Immature natural killer cell (primary cell): ENCODE results near the gene AMPD1. TPM values are rescaled to one million over a fixed set of nuclear protein-coding genes. Genes with fewer than 3 reads are reported as not detected.

ENCODE experiments used
- DNase-seq, 3 donors: peaks; one replicate each; pipeline ENCODE4 v3.0.0; 2022; ENCODE audit warnings: mixed read lengths in 1 of 3
- H3K27ac Mint-ChIP-seq, 6 donors: one replicate each; pipeline ENCODE4 v1.8.0; 2020; ENCODE audit warnings: mixed read lengths in 6 of 6, mild to moderate bottlenecking in 5 of 6, inconsistent platforms in 4 of 6, moderate library complexity in 3 of 6
- H3K27me3 Mint-ChIP-seq, 3 donors: one replicate each; pipeline ENCODE4 v1.8.0; 2020 to 2021; ENCODE audit warnings: low read depth in 3 of 3, mild to moderate bottlenecking in 3 of 3, mixed read lengths in 3 of 3, moderate library complexity in 3 of 3, inconsistent platforms in 1 of 3
- H3K36me3 Mint-ChIP-seq, 3 donors: one replicate each; pipeline ENCODE4 v1.8.0; 2020; ENCODE audit warnings: mixed read lengths in 3 of 3, inconsistent platforms in 2 of 3, mild to moderate bottlenecking in 2 of 3
- H3K4me1 Mint-ChIP-seq, 2 donors: one replicate each; pipeline ENCODE4 v1.8.0; 2020; ENCODE audit warnings: inconsistent platforms in 2 of 2, mild to moderate bottlenecking in 2 of 2, mixed read lengths in 2 of 2, moderate library complexity in 1 of 2
- H3K4me3 Mint-ChIP-seq, 5 donors: one replicate each; pipeline ENCODE4 v1.8.0; 2020; ENCODE audit warnings: mild to moderate bottlenecking in 5 of 5, mixed read lengths in 5 of 5, inconsistent platforms in 3 of 5, moderate library complexity in 3 of 5
- H3K9me3 Mint-ChIP-seq, 6 donors: one replicate each; pipeline ENCODE4 v1.8.0; 2020; ENCODE audit warnings: mild to moderate bottlenecking in 6 of 6, mixed read lengths in 6 of 6, inconsistent platforms in 4 of 6, moderate library complexity in 3 of 6
- polyA plus RNA-seq, 3 donors: library from polyadenylated mRNA; unstranded; fragments of 300-500 nt; fragmentation: Illumina TruSeq; gene quantifications; one replicate each; pipeline ENCODE4 v1.2.3, GENCODE V29; 2021

Gene AMPD1
- polyA plus RNA-seq, 3 donors from 2014 or later, result not detected

DNA sequence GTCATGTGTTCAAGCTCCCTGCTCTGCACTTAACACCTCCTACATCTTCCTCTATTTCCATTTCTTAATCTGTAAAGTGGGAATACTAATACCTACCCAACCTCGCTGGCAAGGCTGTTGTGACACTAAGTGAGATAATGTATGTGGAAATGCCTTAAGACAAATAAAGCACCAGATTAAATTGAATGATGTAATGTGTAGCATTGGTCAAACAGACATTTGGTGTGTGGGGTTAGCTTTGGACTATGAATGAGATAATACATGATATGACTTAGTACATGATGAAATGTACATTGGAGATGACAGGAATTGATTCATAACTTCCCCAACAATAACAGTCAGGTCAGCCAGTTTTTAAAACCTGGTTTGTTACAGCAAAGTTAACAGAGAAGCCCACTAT is 5.2 kb downstream of the AMPD1 start:
- H3K27me3 Mint-ChIP-seq, result peaks cover 2 to 12% (median 3%) of the 10 kb centered on the region in 3 donors
- H3K36me3 Mint-ChIP-seq, result no peaks in the 10 kb centered on the region
- no peaks in the 10 kb centered on the region for H3K9me3 Mint-ChIP-seq
- no peak overlapping the region for H3K4me3 Mint-ChIP-seq
- no peak for DNase-seq
- H3K4me1 Mint-ChIP-seq, result no peaks in the 10 kb centered on the region
- H3K27ac Mint-ChIP-seq, result no peak overlapping the region

DNA sequence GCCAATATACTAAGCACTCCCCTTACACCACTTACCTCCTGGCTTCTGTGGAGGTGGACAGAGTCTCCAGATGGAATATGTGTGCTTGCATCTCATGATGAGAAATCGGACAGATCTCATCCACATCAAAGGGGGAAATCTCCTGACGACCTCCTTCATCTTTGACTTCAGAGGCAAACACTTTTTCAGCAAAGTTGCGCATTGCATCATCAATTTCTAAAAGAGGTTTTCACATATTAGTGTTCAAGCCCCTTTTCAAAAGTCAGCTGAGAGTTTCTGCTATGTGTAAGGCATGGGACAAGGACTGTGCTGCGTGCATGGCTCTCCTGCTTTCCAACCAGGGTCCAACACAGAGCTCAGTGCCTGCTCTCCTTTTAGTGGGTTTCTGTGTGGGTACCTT is 6.8 kb downstream of the AMPD1 start:
- DNase-seq, result no peak
- Mint-ChIP-seq H3K4me1 (no peaks in the 10 kb centered on the region), H3K36me3 (no peaks in the 10 kb centered on the region), H3K9me3 (no peaks in the 10 kb centered on the region), H3K27ac (no peak overlapping the region), H3K27me3 (peaks cover 3 to 12% (median 3%) of the 10 kb centered on the region in 3 donors), H3K4me3 (no peak overlapping the region)

DNA sequence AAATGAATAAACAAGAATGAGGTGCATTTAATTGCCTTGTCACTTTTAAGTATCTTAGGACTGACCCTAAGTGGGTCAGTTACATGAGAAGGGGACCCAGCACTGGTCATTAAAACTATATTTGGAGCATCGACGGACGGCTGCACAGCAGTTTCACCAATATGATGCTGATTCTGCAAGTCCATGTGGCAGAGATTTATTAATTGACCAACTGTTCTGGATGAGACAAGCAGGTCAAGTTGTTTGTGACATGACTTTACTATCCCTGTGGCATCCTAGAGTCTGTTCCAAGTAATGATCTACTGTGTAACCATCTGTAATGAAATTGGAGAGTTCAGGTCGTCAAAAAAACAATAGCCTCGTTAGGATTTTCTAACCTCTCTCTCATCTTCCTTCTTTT is 9.5 kb downstream of the AMPD1 start:
- Mint-ChIP-seq H3K9me3 (no peaks in the 10 kb centered on the region), H3K4me3 (no peak overlapping the region), H3K36me3 (no peaks in the 10 kb centered on the region), H3K27ac (no peak overlapping the region), H3K4me1 (no peaks in the 10 kb centered on the region), H3K27me3 (peaks cover 3 to 15% (median 3%) of the 10 kb centered on the region in 3 donors)
- DNase-seq, result no peak

DNA sequence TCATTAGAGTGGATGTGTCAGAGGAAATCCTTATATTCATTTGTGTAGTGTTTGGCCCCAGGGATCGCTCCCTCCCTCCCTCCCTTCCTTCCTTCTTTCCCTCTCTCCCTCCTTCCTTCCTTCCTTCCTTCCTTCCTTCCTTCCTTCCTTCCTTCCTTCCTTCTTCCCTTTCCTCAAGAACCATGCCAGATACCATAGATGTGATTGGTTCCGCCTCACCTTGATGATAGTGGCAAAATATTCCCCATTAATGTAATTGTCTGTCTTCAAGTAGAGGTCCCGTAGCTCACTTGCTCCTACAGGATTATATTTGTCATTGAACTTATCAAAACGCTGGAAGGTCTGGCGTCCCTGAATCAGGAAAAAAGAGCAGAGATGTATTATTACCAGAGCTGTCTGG is 17.7 kb downstream of the AMPD1 start:
- Mint-ChIP-seq H3K4me1 (no peaks in the 10 kb centered on the region), H3K36me3 (no peaks in the 10 kb centered on the region), H3K27me3 (peaks cover 6 to 13% (median 9%) of the 10 kb centered on the region in 3 donors), H3K4me3 (no peak overlapping the region), H3K9me3 (no peaks in the 10 kb centered on the region), H3K27ac (no peak overlapping the region)
- no peak for DNase-seq

DNA sequence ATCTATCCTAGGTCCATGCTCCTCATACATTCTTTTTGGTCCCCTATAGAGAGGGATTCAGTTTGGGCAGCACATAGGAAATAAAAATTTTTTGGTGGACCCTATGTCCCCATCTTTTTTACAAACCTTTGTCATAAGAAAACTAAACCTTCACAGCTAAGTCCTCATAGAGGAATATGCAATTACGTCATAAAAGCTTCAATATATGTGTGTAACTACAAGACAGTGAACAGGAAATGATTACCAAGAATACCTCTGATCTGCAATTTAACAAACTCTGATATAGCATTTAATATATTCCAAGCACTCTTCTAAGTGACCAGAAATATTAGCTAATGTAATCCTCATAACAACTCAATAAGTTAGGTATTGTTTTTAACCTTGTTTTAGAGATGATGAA is 19.2 kb downstream of the AMPD1 start:
- Mint-ChIP-seq H3K4me1 (no peaks in the 10 kb centered on the region), H3K9me3 (no peaks in the 10 kb centered on the region), H3K27me3 (peaks cover 6 to 10% (median 9%) of the 10 kb centered on the region in 3 donors), H3K27ac (no peak overlapping the region), H3K36me3 (no peaks in the 10 kb centered on the region), H3K4me3 (no peak overlapping the region)
- no peak for DNase-seq

DNA sequence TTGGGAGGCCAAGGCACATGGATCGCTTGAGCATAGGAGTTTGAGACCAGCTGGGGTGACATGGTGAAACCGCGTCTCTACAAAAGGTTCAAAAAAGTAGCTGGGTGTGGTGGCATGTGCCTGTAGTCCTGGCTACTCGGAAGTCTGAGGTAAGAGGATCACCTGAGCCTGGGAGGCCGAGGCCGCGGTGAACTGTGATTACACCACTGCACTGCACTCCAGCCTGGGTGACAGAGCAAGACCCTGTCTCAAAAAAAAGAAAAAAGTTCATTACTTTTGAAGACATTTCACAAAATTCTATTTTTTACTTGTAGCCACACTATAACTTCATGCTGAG is 23.4 kb downstream of the AMPD1 start:
- Mint-ChIP-seq H3K27ac (no peak overlapping the region), H3K4me3 (no peak overlapping the region), H3K4me1 (peaks cover 11% of the 10 kb centered on the region in 2 donors), H3K27me3 (peaks cover 0 to 9% (median 8%) of the 10 kb centered on the region in 3 donors), H3K36me3 (no peaks in the 10 kb centered on the region), H3K9me3 (no peaks in the 10 kb centered on the region)
- DNase-seq, result no peak

DNA sequence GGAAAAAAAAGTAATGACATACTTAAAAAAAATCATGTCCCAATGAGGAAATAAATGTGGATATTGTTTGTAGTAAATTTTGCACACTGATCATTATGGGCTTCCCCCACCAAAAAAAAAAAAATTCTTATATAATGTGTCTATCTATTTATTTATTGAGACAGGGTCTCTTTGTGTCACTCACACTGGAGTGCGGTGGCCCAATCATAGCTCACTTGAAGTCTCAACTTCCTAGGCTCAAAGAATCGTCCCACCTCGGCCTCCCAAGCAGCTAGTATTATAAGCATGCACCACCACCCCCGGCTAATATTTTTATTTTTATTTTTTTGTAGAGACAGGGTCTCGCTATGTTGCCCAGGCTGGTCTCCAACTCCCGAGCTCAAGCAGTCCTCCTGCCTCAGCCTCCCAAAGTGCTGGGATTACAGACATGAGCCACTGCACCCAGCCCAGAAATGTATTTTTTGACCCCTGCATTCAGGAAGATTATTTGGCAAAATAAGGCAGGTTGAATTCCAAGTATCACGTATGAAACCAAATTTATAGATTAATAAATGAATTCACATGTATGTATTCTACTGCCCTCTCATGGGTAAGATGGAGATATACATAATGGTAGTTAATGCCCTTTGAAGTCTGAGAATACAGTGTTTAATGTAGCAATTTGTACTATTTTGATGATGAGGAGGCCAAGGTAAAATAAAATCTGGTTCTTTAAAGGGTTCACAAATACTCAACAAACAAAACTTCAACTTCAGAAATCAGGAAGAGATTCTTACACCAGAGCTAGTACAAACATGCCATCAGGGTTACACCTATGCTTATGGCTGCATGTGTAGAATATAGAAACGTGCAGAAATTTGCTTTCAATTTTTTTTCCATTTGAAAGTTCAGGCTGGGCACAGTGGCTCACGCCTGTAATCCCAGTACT is 24.1 kb downstream of the AMPD1 start:
- Mint-ChIP-seq H3K9me3 (no peaks in the 10 kb centered on the region), H3K27ac (no peak overlapping the region), H3K27me3 (peaks cover 0 to 9% (median 9%) of the 10 kb centered on the region in 3 donors), H3K36me3 (no peaks in the 10 kb centered on the region), H3K4me1 (peaks cover 11% of the 10 kb centered on the region in 2 donors), H3K4me3 (peak overlapping the region in 2 of 5 donors; percentile 15 to 22)
- peak in 1 of 3 donors; percentile 2 for DNase-seq

DNA sequence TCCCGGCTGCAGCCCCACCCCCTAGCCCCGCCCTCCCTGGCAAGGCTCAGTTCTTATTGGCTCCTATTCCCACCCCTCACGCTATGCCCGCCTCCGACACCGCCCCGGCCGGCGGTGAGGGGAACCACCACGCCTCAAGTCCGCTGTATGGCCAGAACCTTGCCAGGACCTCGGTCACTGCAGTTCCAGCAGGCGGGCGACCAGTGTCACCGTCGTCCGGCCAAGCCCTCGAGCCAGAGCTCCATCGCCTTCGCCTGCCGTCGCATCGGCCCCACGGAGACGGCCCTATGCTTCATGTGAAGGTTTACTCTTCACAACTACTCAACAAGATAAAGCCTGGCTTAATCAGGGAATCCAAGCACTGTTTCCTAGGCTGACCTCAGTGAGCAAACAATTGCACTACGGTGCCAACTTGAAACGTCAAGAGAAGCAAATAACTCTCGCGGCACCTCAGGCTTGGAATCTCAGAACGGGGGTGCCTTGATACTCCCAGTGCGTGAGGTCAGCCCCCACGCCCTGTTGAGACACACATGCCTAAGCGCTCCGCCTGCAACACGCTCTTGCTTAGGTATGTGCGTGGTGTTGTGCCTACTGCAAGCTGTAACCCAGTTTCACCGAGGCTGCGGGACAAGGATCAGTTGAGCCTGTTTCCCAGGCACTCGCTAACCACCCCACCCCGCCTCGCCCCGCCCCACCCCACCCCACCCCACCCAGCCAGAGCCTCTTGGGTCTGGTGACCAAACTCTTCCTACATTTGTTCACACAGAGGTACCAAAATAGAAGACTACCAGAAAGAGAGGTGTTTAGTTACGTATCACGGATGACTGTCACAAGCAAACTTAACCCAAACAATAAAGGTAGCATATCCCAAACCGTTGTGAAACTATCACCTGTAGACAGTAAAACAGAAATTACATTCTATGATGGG is 25.0 kb downstream of the AMPD1 start:
- H3K27ac Mint-ChIP-seq, result peak overlapping the region in 4 of 6 donors; percentile 60 to 83 (median 76)
- peak; percentile 79 to 81 (median 81) for DNase-seq
- H3K36me3 Mint-ChIP-seq, result no peaks in the 10 kb centered on the region
- no peaks in the 10 kb centered on the region for H3K9me3 Mint-ChIP-seq
- H3K4me3 Mint-ChIP-seq, result peak overlapping the region; percentile 90 to 98 (median 93)
- peaks cover 0 to 9% (median 9%) of the 10 kb centered on the region in 3 donors for H3K27me3 Mint-ChIP-seq
- peaks cover 11% of the 10 kb centered on the region in 2 donors for H3K4me1 Mint-ChIP-seq

DNA sequence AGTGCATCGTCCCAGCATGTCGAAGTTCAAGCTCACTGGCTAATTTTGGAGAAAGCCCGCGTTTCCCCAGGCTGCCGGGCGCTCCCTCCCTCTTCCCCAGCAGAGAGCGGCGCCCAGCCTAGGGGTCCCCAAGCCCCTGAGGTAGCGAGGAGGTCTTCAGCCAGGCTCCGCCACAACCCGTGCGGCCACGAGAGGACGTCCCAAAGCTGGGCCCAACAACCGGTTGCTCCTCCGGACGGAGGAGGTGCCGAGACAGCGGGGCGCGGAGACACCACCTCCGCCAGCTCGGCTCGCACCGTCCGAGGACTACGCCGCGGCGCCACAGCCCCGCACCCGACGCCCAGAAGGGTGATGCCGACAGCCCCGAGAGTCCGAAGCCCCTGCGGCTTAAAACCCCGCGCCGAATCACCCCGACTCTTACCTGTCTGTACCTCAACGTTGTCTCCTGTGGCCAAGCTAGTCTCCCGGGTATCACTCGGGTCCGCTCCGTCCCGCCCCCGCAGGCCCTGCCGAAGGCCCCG is 25.7 kb downstream of the AMPD1 start, which contains the start of gene DENND2C:
Gene DENND2C, minus strand, starts transcription at position 488 of the 521 bp plus-strand sequence. CDS start 44,065 bp downstream, outside the sequence.
- Mint-ChIP-seq H3K4me3 (peak within 1 kb of the TSS; percentile 90 to 98 (median 93)), H3K4me1 (peaks cover 11% of the 10 kb centered on the region in 2 donors), H3K9me3 (no peaks in the 10 kb centered on the region), H3K27ac (peak within 1 kb of the TSS in 4 of 6 donors; percentile 60 to 83 (median 76)), H3K36me3 (no peaks in the 10 kb centered on the region), H3K27me3 (peaks cover 0 to 9% (median 7%) of the 10 kb centered on the region in 3 donors)
- no peak for DNase-seq

DNA sequence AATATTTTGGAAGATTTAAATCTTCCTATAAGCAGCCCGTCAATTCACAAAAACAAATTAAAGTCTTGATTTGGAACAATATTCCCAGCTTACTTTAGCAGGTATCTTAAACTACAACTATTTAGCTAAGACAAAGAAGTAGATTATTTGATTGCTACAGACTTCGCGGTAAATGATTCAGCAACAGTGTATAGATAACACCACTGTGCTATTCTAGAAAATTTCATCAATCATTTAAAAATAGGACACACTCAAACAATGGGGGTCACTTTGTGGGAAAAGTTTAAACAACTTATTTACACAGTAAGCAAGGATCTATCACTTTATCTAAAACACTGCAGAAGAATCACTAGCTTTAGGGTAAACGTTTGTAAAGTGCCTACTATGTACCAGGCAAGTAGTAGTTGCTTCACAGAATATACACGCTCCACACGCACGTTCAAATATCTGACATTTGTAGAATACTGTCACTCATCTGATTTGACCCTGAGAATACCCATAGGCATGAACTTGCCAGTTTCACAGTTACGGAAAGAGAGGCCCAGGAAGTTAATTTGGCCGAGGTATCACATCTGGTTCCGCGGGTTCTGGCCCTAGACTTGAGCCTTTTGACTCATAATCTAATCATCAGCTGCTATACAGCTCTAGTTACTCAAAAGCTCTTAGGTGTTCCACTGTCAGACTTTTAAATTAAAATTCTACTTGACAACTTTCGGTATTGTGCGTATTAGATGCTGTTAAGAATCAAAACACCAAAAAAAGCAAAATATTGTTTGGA is 26.4 kb downstream of the AMPD1 start:
- DNase-seq, result no peak
- Mint-ChIP-seq H3K27me3 (peaks cover under 1 to 9% (median 7%) of the 10 kb centered on the region in 3 donors), H3K36me3 (no peaks in the 10 kb centered on the region), H3K9me3 (no peaks in the 10 kb centered on the region), H3K27ac (peak overlapping the region in 3 of 6 donors; percentile 9 to 75 (median 33)), H3K4me1 (peaks cover 11% of the 10 kb centered on the region in 2 donors), H3K4me3 (peak overlapping the region; percentile 90 to 98 (median 93))

DNA sequence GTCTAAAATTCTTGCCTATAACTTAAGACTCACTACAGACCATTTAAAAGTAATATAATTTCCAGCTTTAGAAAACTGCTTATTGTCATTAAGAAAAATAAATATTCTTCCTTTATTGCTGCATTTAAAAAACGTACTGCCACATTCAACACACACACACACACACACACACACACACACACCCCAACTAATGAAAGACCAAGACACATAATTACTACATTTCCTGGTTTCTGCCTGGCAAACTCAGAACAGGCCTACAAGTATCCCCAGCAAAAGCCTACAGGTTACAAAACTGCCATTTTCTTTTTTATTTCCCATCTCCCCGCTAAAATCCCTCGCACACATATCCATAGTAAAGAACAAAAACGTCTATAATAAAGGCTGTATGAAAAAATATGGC is 27.0 kb downstream of the AMPD1 start:
- Mint-ChIP-seq H3K36me3 (no peaks in the 10 kb centered on the region), H3K27ac (peak overlapping the region in 1 of 6 donors; percentile 11), H3K9me3 (no peaks in the 10 kb centered on the region)

DNA sequence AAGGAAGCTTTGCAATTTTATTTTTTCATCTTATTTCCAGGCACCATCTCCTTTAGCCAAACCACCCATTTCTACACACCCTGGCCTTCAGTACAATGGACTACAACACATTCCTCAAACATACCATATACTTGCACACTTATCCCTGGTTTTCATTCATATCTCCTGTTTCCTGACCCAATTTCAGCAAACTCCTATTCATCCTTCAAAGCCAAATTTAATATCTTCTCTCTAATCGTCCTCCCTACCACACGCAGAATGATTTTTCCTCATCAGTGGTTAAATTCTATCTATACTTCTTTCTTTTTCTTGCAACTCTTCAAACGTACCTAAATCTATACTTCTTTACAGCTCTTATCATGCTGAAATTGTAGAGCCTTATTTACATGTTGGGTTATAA is 28.4 kb downstream of the AMPD1 start:
- Mint-ChIP-seq H3K36me3 (no peaks in the 10 kb centered on the region), H3K27ac (no peak overlapping the region), H3K4me1 (peaks cover 11% of the 10 kb centered on the region in 2 donors), H3K27me3 (peaks cover 2 to 7% (median 7%) of the 10 kb centered on the region in 3 donors), H3K9me3 (no peaks in the 10 kb centered on the region), H3K4me3 (no peak overlapping the region)
- no peak for DNase-seq

More for the DNA sequence above, 27.0 kb downstream of the AMPD1 start:
- H3K27me3 Mint-ChIP-seq, result peaks cover 2 to 8% (median 7%) of the 10 kb centered on the region in 3 donors
- peak overlapping the region in 3 of 5 donors; percentile 1 to 22 (median 15) for H3K4me3 Mint-ChIP-seq
- no peak for DNase-seq
- H3K4me1 Mint-ChIP-seq, result peaks cover 11% of the 10 kb centered on the region in 2 donors

DNA sequence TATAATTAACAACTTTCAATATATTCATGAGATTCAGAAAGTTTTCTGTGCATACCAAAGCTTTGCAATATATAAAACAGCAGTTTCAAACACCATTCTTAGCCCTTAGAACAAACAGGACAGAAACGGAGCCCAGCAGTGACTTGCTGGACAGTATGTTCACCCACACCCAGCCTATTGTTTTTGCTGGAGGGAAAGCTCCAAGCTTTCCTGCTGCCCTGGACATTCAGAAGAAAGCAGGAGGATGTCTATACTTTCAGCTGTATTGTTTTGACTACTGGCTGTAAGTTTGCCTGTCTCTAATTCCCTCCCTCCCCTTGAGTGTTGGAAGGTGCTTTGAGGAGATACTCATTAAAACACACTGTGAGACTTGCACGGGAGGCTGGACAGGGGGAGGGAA is 35.1 kb downstream of the AMPD1 start:
- Mint-ChIP-seq H3K27me3 (peaks cover 2 to 6% (median 5%) of the 10 kb centered on the region in 3 donors), H3K4me1 (no peaks in the 10 kb centered on the region), H3K27ac (no peak overlapping the region), H3K36me3 (no peaks in the 10 kb centered on the region), H3K9me3 (no peaks in the 10 kb centered on the region), H3K4me3 (no peak overlapping the region)
- DNase-seq, result no peak
